ENCODE measurements around the gene TOMM7.
A peak's percentile ranks its signal among the peaks of the same experiment; 100 is the strongest.

TOMM7 gene

GRCh38 chr7:22814261-22815208 lies 8.1 kb downstream of the TOMM7 start:
- no peaks in the 10 kb centered on the region for H3K9me3 Mint-ChIP-seq
- H3K4me1 Mint-ChIP-seq: peaks cover 18% of the 10 kb centered on the region
- no peak for TF ChIP-seq CTCF (IDR thresholded peaks at IDR 0.05)
- peak overlapping the region; percentile 53 for H3K27ac Mint-ChIP-seq
- no peak for DNase-seq
- no peak overlapping the region for H3K4me3 Mint-ChIP-seq
- H3K36me3 Mint-ChIP-seq (ENCODE audit: low read depth): peaks cover 56% of the 10 kb centered on the region
- no peaks in the 10 kb centered on the region for H3K27me3 Mint-ChIP-seq (ENCODE audit: low read depth, poor library complexity)

GRCh38 chr7:22812353-22812752 lies 10.3 kb downstream of the TOMM7 start:
- TF ChIP-seq CTCF (IDR thresholded peaks at IDR 0.05): no peak
- Mint-ChIP-seq H3K9me3 (no peaks in the 10 kb centered on the region), H3K4me1 (peaks cover 22% of the 10 kb centered on the region), H3K4me3 (peak overlapping the region; percentile 6), H3K36me3 (ENCODE audit: low read depth) (peaks cover 43% of the 10 kb centered on the region), H3K27me3 (ENCODE audit: low read depth, poor library complexity) (peaks cover 4% of the 10 kb centered on the region), H3K27ac (peak overlapping the region; percentile 94)
- DNase-seq: peak; percentile 6

DNA sequence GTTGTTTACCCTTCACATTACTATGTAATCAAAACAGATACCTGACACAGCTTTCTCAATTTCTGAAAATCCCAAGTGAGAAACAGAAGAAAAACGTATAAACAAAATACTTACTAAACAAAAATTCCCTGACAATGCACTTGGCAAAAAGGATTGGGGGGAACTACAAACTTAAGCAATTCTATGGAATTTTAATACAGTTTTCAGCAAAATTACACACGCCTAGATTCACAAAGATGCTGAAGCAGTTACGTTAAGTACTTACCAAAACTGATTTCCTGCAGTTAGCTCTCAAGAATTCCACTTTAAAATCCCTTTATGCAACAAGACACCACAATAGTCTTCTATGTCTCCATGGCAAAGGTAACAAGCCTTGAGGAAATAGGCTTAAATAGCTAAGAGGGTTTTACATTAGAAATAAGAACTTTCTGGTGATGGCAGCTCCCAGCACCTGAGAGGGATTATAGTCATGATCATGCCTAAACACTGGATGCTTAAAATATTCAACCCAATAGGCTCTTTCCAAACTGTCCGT lies 10.8 kb downstream of the TOMM7 start:
- peaks cover 22% of the 10 kb centered on the region for H3K4me1 Mint-ChIP-seq
- H3K27ac Mint-ChIP-seq: peak overlapping the region; percentile 94
- H3K36me3 Mint-ChIP-seq (ENCODE audit: low read depth): peaks cover 37% of the 10 kb centered on the region
- H3K27me3 Mint-ChIP-seq (ENCODE audit: low read depth, poor library complexity): peaks cover 4% of the 10 kb centered on the region
- TF ChIP-seq CTCF (IDR thresholded peaks at IDR 0.05): no peak
- peak overlapping the region; percentile 6 for H3K4me3 Mint-ChIP-seq
- no peaks in the 10 kb centered on the region for H3K9me3 Mint-ChIP-seq
- DNase-seq: no peak

- H3K4me1 Mint-ChIP-seq: peaks cover 22% of the 10 kb centered on the region
- DNase-seq: no peak
- peaks cover 7% of the 10 kb centered on the region for H3K27me3 Mint-ChIP-seq (ENCODE audit: low read depth, poor library complexity)
- no peak overlapping the region for H3K4me3 Mint-ChIP-seq
- peaks cover 28% of the 10 kb centered on the region for H3K36me3 Mint-ChIP-seq (ENCODE audit: low read depth)
- H3K27ac Mint-ChIP-seq: peak overlapping the region; percentile 83
- no peak for TF ChIP-seq CTCF (IDR thresholded peaks at IDR 0.05)
- no peaks in the 10 kb centered on the region for H3K9me3 Mint-ChIP-seq
Measured at GRCh38 chr7:22810843-22811242, 11.8 kb downstream of the TOMM7 start.

GRCh38 chr7:22809902-22810642 lies 12.6 kb downstream of the TOMM7 start:
- peaks cover 7% of the 10 kb centered on the region for H3K27me3 Mint-ChIP-seq (ENCODE audit: low read depth, poor library complexity)
- H3K4me3 Mint-ChIP-seq: no peak overlapping the region
- H3K4me1 Mint-ChIP-seq: peaks cover 22% of the 10 kb centered on the region
- H3K27ac Mint-ChIP-seq: peak overlapping the region; percentile 83
- no peaks in the 10 kb centered on the region for H3K9me3 Mint-ChIP-seq
- H3K36me3 Mint-ChIP-seq (ENCODE audit: low read depth): peaks cover 21% of the 10 kb centered on the region
- no peak for DNase-seq
- TF ChIP-seq CTCF (IDR thresholded peaks at IDR 0.05): no peak

All from nephron progenitor cell (in vitro differentiated cells).